Measurements from ENCODE around the gene PPP1R3F. TPM values are rescaled to one million over a fixed set of nuclear protein-coding genes. Genes with fewer than 3 reads are reported as not detected.

PPP1R3F gene
- total RNA-seq, 2 experiments from 2014 or later = 5.1 to 5.3 TPM

- POLR2A ChIA-PET = no interaction called here
- H3K4me2 ChIP-seq (ENCODE audit: low read length) = no peak within 1 kb of the TSS
- intact Hi-C loops (cut with micrococcal nuclease; ENCODE audit: unreplicated experiment) = loop anchor here (10.0 kb wide), 1 partner anchor 140 kb away; the partner anchor contains the start of gene GPKOW
Measured at GRCh38 chrX:49264460-49264859, 5.1 kb upstream of the PPP1R3F start, which contains the start of gene FOXP3. Gene FOXP3 (minus strand): TSS chrX:49264710. CDS start chrX:49258505, 6,205 bp downstream.

GRCh38 chrX:49266523-49267445, 2.8 kb upstream of the PPP1R3F start:
- intact Hi-C loops (cut with micrococcal nuclease; ENCODE audit: unreplicated experiment) = loop anchor here (5.0 to 10.0 kb wide), 2 partner anchors 74 to 142 kb away; partner anchors contain the start of gene GPKOW
- Histone ChIP-seq H3K27ac (ENCODE audit: low read depth, low read length, poor library complexity, severe bottlenecking) (no peak overlapping the region), H3K4me2 (ENCODE audit: low read length) (no peak overlapping the region), H3K36me3 (ENCODE audit: insufficient read depth, low read length) (no peaks in the 10 kb centered on the region), H3K9me3 (ENCODE audit: low read length) (no peaks in the 10 kb centered on the region), H3K4me3 (ENCODE audit: low read depth, low read length, poor library complexity, severe bottlenecking) (no peak overlapping the region), H4K20me1 (ENCODE audit: insufficient read depth, low read length) (no peaks in the 10 kb centered on the region), H2AFZ (ENCODE audit: low read length) (no peak overlapping the region), H3K4me1 (ENCODE audit: insufficient read depth, low read length, poor library complexity, severe bottlenecking) (peaks cover 22% of the 10 kb centered on the region), H3K79me2 (ENCODE audit: insufficient read depth, low read depth, low read length) (peaks cover 18% of the 10 kb centered on the region), H3K9me2 (ENCODE audit: insufficient read depth, low read length) (no peaks in the 10 kb centered on the region)
- TF ChIP-seq CTCF (conservative IDR thresholded peaks at IDR 0.05; ENCODE audit: low read length) = no peak
- TF ChIP-seq EZH2phosphoT487 (IDR thresholded peaks at IDR 0.05; ENCODE audit: borderline replicate concordance, low read depth, low read length) = no peak
- DNase-seq (ENCODE audit: low spot score) = no peak
- BruUV-seq (replicated peaks) = no TSS peak
- ChIA-PET CTCF (ENCODE audit: unreplicated experiment) (no interaction called here), POLR2A (interaction anchor here (1.3 kb wide), 1 partner anchor 10 kb away, joined by 4 read pairs; no protein-coding TSS in a partner anchor)

More at GRCh38 chrX:49264460-49264859, 5.1 kb upstream of the PPP1R3F start, which contains the start of gene FOXP3:
- Histone ChIP-seq H3K27ac (ENCODE audit: low read depth, low read length, poor library complexity, severe bottlenecking) (no peak within 1 kb of the TSS), H3K4me1 (ENCODE audit: insufficient read depth, low read length, poor library complexity, severe bottlenecking) (peaks cover 7% of the 10 kb centered on the region), H2AFZ (ENCODE audit: low read length) (no peak within 1 kb of the TSS), H3K79me2 (ENCODE audit: insufficient read depth, low read depth, low read length) (no peaks in the 10 kb centered on the region), H3K36me3 (ENCODE audit: insufficient read depth, low read length) (no peaks in the 10 kb centered on the region), H3K9me2 (ENCODE audit: insufficient read depth, low read length) (no peaks in the 10 kb centered on the region), H3K9me3 (ENCODE audit: low read length) (no peaks in the 10 kb centered on the region), H3K4me3 (ENCODE audit: low read depth, low read length, poor library complexity, severe bottlenecking) (no peak within 1 kb of the TSS), H4K20me1 (ENCODE audit: insufficient read depth, low read length) (no peaks in the 10 kb centered on the region)
- no peak for DNase-seq (ENCODE audit: low spot score)
- BruUV-seq (replicated peaks) = no TSS peak
- CTCF ChIA-PET (ENCODE audit: unreplicated experiment) = no interaction called here
- TF ChIP-seq CTCF (conservative IDR thresholded peaks at IDR 0.05; ENCODE audit: low read length) (no peak), EZH2phosphoT487 (IDR thresholded peaks at IDR 0.05; ENCODE audit: borderline replicate concordance, low read depth, low read length) (no peak)

Data from OCI-LY7 (cell line).